CD14-positive monocyte (primary cell): ENCODE measurements around the gene CANT1. TPM values are rescaled to one million over a fixed set of nuclear protein-coding genes. Genes with fewer than 3 reads are reported as not detected.
A peak's percentile ranks its signal among the peaks of the same experiment; 100 is the strongest.

Experiments used
- DNase-seq, 3 donors: peaks; one replicate each; pipeline ENCODE4 v3.0.0-alpha.2; 2011 to 2022
- H2AFZ ChIP-seq: 2 replicates; pipeline ENCODE4 v1.6.0; 2012; ENCODE audit warnings: mild to moderate bottlenecking, low read depth, low read length, inconsistent platforms; ENCODE audit not compliant: insufficient read depth, poor library complexity, severe bottlenecking
- H3K27ac ChIP-seq, 2 donors: 1 replicate in 1 of 2; 2 replicates in 1 of 2; pipeline ENCODE4 v1.5.1; 2012 to 2013; ENCODE audit warnings: low read length in 2 of 2, control low read depth in 1 of 2, inconsistent platforms in 1 of 2, low read depth in 1 of 2, mild to moderate bottlenecking in 1 of 2
- H3K27me3 ChIP-seq, 2 donors: one replicate each; pipeline versions ENCODE4 v1.6.0 to v1.6.1; 2011 to 2013; ENCODE audit warnings: low read length in 2 of 2; ENCODE audit not compliant: control insufficient read depth in 2 of 2, insufficient read depth in 2 of 2
- H3K36me3 ChIP-seq, 2 donors: replicated peaks in 1 of 2; 1 replicate in 1 of 2; 2 replicates in 1 of 2; pipeline versions ENCODE4 v1.5.1 to v1.6.1; 2012 to 2013; ENCODE audit warnings: low read length in 2 of 2, control low read depth in 1 of 2, inconsistent platforms in 1 of 2, mild to moderate bottlenecking in 1 of 2; ENCODE audit not compliant: insufficient read depth in 2 of 2, control insufficient read depth in 1 of 2
- H3K4me1 ChIP-seq, 2 donors: 1 replicate in 1 of 2; 2 replicates in 1 of 2; pipeline versions ENCODE4 v1.5.1 to v1.6.1; 2012 to 2013; ENCODE audit warnings: low read length in 2 of 2, control low read depth in 1 of 2, inconsistent platforms in 1 of 2, mild to moderate bottlenecking in 1 of 2, moderate library complexity in 1 of 2; ENCODE audit not compliant: insufficient read depth in 2 of 2, control insufficient read depth in 1 of 2
- H3K4me2 ChIP-seq: replicated peaks from 2 replicates; pipeline ENCODE3; 2012; ENCODE audit warnings: low read length, moderate library complexity, mild to moderate bottlenecking; ENCODE audit not compliant: poor library complexity, severe bottlenecking; ENCODE audit errors: extremely low read depth
- H3K4me3 ChIP-seq, 3 experiments: fragments of 200-600 bp in 1 of 3; sonication (generic) in 1 of 3; replicated peaks in 1 of 3; 1 replicate in 2 of 3; 2 replicates in 1 of 3; pipeline ENCODE4 v1.5.1; 2011 to 2013; ENCODE audit warnings: low read length in 3 of 3, mild to moderate bottlenecking in 3 of 3, control low read depth in 2 of 3, low read depth in 2 of 3, inconsistent platforms in 1 of 3, moderate library complexity in 1 of 3
- H3K79me2 ChIP-seq: 2 replicates; pipeline ENCODE4 v1.6.0; 2012; ENCODE audit warnings: mild to moderate bottlenecking, control low read depth, inconsistent platforms, low read length, moderate library complexity; ENCODE audit not compliant: insufficient read depth
- H3K9ac ChIP-seq: 2 replicates; pipeline ENCODE4 v1.6.0; 2017; ENCODE audit warnings: low read length, mild to moderate bottlenecking; ENCODE audit not compliant: insufficient read depth, poor library complexity, severe bottlenecking
- H3K9me3 ChIP-seq, 2 donors: replicated peaks in 1 of 2; 1 replicate in 1 of 2; 2 replicates in 1 of 2; pipeline versions ENCODE4 v1.5.1 to v1.6.1; 2012 to 2013; ENCODE audit warnings: low read length in 2 of 2, control low read depth in 1 of 2; ENCODE audit not compliant: control insufficient read depth in 1 of 2, insufficient read depth in 1 of 2
- H4K20me1 ChIP-seq: 2 replicates; pipeline ENCODE4 v1.6.0; 2012; ENCODE audit warnings: mild to moderate bottlenecking, low read length, control low read depth, moderate library complexity; ENCODE audit not compliant: insufficient read depth
- H3K27ac Mint-ChIP-seq, 7 donors: one replicate each; pipeline ENCODE4 v1.8.0; 2020; ENCODE audit warnings: mild to moderate bottlenecking in 7 of 7, mixed read lengths in 7 of 7, moderate library complexity in 6 of 7, inconsistent platforms in 2 of 7
- H3K27me3 Mint-ChIP-seq, 3 donors: one replicate each; pipeline ENCODE4 v1.8.0; 2021 to 2022; ENCODE audit warnings: low read depth in 3 of 3, mild to moderate bottlenecking in 3 of 3, mixed read lengths in 3 of 3, moderate library complexity in 3 of 3, inconsistent platforms in 1 of 3
- H3K36me3 Mint-ChIP-seq, 2 donors: one replicate each; pipeline ENCODE4 v1.8.0; 2020; ENCODE audit warnings: mixed read lengths in 2 of 2, inconsistent platforms in 1 of 2, mild to moderate bottlenecking in 1 of 2
- H3K4me1 Mint-ChIP-seq: one replicate; pipeline ENCODE4 v1.8.0; 2020; ENCODE audit warnings: mild to moderate bottlenecking, mixed read lengths
- H3K4me3 Mint-ChIP-seq, 2 donors: one replicate each; pipeline ENCODE4 v1.8.0; 2020; ENCODE audit warnings: mild to moderate bottlenecking in 2 of 2, mixed read lengths in 2 of 2, moderate library complexity in 1 of 2
- H3K9me3 Mint-ChIP-seq, 7 donors: one replicate each; pipeline ENCODE4 v1.8.0; 2020 to 2022; ENCODE audit warnings: mixed read lengths in 7 of 7, mild to moderate bottlenecking in 6 of 7, moderate library complexity in 6 of 7, inconsistent platforms in 2 of 7
- WGBS: methylation state at CpG from one replicate; pipeline ENCODE4 v1.1.5; 2013; ENCODE audit warnings: missing lambda C conversion rate; ENCODE audit not compliant: insufficient coverage; 5-methylcytosine and 5-hydroxymethylcytosine counted together
- intact Hi-C, 2 donors: fragments of 100-400 bp; cut with micrococcal nuclease; formaldehyde crosslinking; loops; one replicate each; pipeline versions ENCODE4 v1.15.0 to v1.15.1; 2023
- polyA plus RNA-seq, 3 donors: library from polyadenylated mRNA; depleted of rRNA in 1 of 3; unstranded in 2 of 3; stranded (reverse) in 1 of 3; fragments of 300-500 nt in 2 of 3; fragments of >200 nt in 1 of 3; fragmentation: Illumina TruSeq in 2 of 3; gene quantifications; 1 replicate in 2 of 3; 2 replicates in 1 of 3; pipeline ENCODE4 v1.2.3, GENCODE V29; 2012 to 2021
- TF ChIP-seq, protein P1 (sequence below): fragments of 200-600 bp; IDR thresholded peaks from one replicate; pipeline ENCODE4 v1.8.0; 2022; ENCODE audit warnings: antibody characterized with exemption, mild to moderate bottlenecking

CANT1 gene
- polyA plus RNA-seq, 3 donors = 10.6 to 16.6 (median 14.3) TPM

DNA sequence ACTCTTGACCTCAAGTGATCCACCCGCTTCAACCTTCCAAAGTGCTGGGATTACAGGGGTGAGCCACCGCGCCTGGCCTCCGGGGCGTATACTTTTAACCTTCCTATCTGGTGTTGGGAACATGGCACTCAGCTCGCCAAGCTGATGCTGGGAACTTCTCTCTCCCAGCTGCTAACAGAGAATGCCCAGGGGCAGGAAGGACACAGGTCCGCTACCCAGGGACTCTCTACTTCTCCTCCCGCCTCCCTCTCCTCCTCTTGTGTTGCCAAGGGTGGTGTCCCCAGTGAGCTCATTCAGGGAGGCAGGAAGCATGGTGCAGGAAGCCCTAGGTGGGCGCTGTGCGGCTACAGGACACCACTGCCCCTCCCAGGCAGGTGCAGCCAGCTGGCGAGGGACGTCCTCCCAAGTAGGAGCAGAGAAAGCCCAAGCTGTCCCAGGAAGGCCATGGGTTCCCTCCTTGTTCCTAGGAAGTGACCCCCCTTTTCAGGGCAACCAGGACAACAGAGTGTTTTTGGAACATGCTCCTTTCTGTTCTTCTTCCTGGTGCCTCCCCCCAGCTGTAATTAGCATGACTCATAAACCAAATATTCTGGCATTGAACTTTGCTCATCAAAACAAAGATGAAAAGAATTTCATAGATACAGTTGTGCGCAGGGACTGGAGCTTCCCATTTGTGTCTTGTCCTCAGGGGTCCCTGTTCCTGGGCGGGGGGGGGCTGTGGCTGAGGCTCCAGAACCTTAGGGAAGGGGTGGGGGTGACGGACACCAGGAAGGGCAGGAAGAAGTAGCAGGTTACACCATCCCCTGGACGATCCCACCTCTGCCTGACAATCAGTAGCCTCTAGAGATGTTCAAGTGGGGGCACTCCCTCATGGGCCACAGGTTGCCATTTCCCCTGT lies 17.1 kb upstream of the CANT1 start:
- DNase-seq = no peak
- peaks cover 11% of the 10 kb centered on the region in 2 donors for H3K4me1 ChIP-seq

More for the DNA sequence above, 17.1 kb upstream of the CANT1 start:
- Mint-ChIP-seq H3K27ac (no peak overlapping the region), H3K4me1 (peaks cover 13% of the 10 kb centered on the region), H3K36me3 (peaks cover 3 to 4% of the 10 kb centered on the region in 2 donors), H3K9me3 (peaks cover 0 to 18% (median 5%) of the 10 kb centered on the region in 7 donors), H3K27me3 (peaks cover 80 to 99% (median 89%) of the 10 kb centered on the region in 3 donors), H3K4me3 (peak overlapping the region in 1 of 2 donors; percentile 55)
- no peak overlapping the region for H2AFZ ChIP-seq
- WGBS = 87% methylated on average over 14 of the region's 16 CpGs
- peaks cover 25 to 73% of the 10 kb centered on the region in 2 donors for H3K27me3 ChIP-seq
- intact Hi-C loops = no loop called here
- TF ChIP-seq, protein P1, sequence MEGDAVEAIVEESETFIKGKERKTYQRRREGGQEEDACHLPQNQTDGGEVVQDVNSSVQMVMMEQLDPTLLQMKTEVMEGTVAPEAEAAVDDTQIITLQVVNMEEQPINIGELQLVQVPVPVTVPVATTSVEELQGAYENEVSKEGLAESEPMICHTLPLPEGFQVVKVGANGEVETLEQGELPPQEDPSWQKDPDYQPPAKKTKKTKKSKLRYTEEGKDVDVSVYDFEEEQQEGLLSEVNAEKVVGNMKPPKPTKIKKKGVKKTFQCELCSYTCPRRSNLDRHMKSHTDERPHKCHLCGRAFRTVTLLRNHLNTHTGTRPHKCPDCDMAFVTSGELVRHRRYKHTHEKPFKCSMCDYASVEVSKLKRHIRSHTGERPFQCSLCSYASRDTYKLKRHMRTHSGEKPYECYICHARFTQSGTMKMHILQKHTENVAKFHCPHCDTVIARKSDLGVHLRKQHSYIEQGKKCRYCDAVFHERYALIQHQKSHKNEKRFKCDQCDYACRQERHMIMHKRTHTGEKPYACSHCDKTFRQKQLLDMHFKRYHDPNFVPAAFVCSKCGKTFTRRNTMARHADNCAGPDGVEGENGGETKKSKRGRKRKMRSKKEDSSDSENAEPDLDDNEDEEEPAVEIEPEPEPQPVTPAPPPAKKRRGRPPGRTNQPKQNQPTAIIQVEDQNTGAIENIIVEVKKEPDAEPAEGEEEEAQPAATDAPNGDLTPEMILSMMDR = no peak
- H4K20me1 ChIP-seq = no peaks in the 10 kb centered on the region
- H3K9me3 ChIP-seq = peaks cover 0 to 2% of the 10 kb centered on the region in 2 donors
- H3K4me3 ChIP-seq = no peak overlapping the region
- H3K9ac ChIP-seq = no peak overlapping the region
- no peak overlapping the region for H3K4me2 ChIP-seq
- no peak overlapping the region for H3K27ac ChIP-seq
- H3K36me3 ChIP-seq = no peaks in the 10 kb centered on the region
- H3K79me2 ChIP-seq = no peaks in the 10 kb centered on the region
